Measurements from ENCODE around the gene MRM2.

DNA sequence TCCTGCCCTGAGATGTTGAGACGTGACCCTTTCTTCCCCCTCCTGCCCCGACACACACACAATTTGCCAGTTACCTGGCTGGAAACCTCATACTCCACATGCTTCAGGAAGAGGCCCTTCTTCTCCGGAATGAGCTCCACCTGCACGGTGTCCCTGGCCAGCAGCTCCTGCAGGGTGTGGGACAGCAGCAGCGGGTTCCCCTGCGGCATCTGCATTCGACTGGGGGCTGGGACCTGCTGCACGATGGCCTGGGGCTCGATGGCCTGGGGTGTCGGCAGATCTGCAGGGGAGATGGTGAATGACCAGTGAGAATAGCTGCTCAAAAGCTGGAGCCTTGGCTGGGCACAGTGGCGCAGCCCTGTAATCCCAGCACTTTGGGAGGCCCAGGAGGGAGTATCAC lies 36.0 kb upstream of the MRM2 start:
- TF ChIP-seq, protein P1, sequence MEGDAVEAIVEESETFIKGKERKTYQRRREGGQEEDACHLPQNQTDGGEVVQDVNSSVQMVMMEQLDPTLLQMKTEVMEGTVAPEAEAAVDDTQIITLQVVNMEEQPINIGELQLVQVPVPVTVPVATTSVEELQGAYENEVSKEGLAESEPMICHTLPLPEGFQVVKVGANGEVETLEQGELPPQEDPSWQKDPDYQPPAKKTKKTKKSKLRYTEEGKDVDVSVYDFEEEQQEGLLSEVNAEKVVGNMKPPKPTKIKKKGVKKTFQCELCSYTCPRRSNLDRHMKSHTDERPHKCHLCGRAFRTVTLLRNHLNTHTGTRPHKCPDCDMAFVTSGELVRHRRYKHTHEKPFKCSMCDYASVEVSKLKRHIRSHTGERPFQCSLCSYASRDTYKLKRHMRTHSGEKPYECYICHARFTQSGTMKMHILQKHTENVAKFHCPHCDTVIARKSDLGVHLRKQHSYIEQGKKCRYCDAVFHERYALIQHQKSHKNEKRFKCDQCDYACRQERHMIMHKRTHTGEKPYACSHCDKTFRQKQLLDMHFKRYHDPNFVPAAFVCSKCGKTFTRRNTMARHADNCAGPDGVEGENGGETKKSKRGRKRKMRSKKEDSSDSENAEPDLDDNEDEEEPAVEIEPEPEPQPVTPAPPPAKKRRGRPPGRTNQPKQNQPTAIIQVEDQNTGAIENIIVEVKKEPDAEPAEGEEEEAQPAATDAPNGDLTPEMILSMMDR (IDR thresholded peaks at IDR 0.05 in 2 of 3, conservative IDR thresholded peaks at IDR 0.05 in 1 of 3; ENCODE audit: control insufficient read depth in 2 of 3, extremely low read depth in 1 of 3, insufficient read depth in 1 of 3, low read depth in 3 of 3, low read length in 3 of 3) = no peak
- TF ChIP-seq CHD1 (IDR thresholded peaks at IDR 0.05; ENCODE audit: low read depth, low read length) = no peak
- no peak for TF ChIP-seq ATF7 (IDR thresholded peaks at IDR 0.05; ENCODE audit: low read depth)
- TF ChIP-seq, protein P2, sequence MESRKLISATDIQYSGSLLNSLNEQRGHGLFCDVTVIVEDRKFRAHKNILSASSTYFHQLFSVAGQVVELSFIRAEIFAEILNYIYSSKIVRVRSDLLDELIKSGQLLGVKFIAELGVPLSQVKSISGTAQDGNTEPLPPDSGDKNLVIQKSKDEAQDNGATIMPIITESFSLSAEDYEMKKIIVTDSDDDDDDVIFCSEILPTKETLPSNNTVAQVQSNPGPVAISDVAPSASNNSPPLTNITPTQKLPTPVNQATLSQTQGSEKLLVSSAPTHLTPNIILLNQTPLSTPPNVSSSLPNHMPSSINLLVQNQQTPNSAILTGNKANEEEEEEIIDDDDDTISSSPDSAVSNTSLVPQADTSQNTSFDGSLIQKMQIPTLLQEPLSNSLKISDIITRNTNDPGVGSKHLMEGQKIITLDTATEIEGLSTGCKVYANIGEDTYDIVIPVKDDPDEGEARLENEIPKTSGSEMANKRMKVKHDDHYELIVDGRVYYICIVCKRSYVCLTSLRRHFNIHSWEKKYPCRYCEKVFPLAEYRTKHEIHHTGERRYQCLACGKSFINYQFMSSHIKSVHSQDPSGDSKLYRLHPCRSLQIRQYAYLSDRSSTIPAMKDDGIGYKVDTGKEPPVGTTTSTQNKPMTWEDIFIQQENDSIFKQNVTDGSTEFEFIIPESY (IDR thresholded peaks at IDR 0.05) = no peak
- no peak for TF ChIP-seq MYC (IDR thresholded peaks at IDR 0.05; ENCODE audit: insufficient read depth, insufficient read length, insufficient replicate concordance, low read length, severe bottlenecking)
- TF ChIP-seq, protein P3, sequence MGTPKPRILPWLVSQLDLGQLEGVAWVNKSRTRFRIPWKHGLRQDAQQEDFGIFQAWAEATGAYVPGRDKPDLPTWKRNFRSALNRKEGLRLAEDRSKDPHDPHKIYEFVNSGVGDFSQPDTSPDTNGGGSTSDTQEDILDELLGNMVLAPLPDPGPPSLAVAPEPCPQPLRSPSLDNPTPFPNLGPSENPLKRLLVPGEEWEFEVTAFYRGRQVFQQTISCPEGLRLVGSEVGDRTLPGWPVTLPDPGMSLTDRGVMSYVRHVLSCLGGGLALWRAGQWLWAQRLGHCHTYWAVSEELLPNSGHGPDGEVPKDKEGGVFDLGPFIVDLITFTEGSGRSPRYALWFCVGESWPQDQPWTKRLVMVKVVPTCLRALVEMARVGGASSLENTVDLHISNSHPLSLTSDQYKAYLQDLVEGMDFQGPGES (IDR thresholded peaks at IDR 0.05) = no peak
- TF ChIP-seq, protein P4, sequence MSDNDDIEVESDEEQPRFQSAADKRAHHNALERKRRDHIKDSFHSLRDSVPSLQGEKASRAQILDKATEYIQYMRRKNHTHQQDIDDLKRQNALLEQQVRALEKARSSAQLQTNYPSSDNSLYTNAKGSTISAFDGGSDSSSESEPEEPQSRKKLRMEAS (IDR thresholded peaks at IDR 0.05; ENCODE audit: low read depth, low read length) = no peak
